ENCODE data around the gene RANBP17.

Gene RANBP17

DNA sequence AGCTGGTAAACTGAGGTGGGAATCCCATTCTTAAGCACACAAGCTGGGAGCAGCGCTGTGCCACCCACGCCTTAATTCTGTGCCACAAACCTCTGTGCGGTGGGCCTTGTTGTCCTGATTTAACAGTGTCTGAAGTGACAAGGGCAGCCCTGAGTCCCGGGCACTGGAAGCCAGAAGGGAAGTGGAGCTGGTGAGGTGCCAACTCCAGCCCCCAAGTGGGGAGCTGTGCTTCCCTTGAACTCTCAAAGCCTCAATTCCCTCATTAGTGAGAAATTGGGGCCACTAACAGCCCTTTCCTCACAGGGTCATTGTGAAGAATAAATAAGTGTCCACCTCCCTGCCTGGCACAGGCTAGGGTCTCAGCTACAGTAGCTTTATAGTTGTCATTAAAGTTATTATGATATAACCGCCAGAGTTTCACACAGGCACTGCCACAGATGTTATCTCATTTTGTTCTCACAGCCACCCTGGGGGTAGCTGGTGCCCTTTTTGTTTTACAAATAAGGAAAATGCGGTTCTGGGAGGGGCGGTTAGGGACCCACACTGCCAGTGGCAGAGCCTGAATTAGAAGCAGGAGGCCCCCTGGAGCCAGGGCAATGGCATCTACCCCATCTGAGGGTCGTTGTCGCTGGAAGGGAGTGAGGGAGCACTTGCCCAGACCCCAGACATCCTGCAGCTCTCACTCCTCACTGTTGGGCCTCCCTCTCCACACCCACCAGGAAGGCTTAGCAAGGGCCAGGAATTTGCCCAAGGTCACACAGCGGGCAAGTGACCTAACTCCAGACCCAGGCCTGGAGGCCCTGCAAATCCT is 445.2 kb downstream of the RANBP17 start:
- no peak for DNase-seq

DNA sequence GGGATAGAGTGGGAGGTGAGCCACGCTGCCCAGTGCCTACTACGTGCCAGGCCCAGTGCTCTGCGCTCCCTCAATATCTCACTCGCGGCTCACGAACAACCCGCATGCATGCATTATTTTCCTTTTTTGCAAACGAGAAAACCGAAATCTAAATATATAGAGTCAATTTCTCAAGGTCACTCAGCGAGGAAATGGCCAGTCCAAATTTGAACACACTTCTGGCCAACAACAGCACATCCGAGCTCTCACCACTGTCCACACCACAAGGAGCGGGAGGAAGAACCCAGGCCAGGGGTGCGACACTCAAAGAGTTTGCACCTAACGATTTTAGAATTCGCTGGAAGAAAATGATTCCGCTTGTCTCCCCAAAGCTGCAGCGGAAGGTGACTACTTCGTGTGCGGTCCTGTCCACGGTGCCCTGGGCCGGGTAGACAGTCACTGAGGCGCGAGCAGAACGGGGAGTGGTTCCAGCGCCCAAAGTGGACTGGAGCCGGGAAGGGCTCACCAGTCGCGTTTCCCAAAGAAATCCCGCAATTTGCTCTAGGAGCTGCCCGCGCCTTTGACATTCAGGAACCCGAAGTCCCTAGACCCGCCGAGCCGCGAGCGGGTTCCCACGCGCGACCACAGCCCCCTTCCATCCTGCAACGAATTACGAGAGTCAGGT is 446.1 kb downstream of the RANBP17 start:
- no peak for DNase-seq

DNA sequence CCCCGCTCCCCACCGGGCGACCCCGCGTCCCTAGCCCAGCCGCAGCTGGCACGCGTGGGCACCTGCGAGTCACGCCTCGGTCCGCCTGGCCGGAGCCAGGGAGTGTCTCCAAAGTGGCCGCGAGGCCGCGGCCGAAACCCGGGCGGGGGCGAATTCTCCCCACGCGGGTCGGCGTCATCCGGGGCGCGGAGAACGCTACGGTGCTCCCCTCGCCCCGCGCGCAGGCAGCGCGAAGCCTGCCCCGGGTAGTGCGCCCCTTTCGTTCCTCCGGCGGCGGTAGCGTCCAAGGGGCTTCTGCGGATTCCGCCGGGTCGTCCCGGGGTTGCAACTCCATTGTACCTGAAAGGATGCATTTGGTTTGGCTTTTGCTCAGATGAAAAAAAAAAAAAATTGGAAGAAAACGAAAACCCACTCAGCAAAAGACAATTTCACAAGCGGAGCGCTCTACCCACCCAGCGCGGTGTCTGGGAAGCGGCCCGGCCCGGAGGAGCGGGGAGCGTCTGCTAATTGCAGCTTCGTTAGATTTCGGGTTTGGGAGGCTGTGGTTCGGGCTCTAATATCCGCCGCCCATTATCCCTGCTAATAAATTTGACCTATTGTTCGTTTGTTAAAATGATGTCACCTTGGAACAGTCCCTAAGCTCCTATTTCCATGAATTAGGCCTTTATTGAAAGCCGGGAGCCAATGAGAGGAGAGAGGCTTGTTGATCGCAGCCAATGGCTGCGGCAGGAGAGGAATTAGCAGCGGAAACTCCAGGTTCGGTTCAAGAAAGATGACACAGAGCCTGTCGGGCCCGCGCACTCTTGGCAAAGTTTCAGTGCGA is 446.8 kb downstream of the RANBP17 start, which contains the start of gene TLX3:
Gene TLX3, plus strand, starts transcription at position 796 of the 823 bp plus-strand sequence. CDS start 118 bp downstream, outside the sequence.
- no peak for DNase-seq

DNA sequence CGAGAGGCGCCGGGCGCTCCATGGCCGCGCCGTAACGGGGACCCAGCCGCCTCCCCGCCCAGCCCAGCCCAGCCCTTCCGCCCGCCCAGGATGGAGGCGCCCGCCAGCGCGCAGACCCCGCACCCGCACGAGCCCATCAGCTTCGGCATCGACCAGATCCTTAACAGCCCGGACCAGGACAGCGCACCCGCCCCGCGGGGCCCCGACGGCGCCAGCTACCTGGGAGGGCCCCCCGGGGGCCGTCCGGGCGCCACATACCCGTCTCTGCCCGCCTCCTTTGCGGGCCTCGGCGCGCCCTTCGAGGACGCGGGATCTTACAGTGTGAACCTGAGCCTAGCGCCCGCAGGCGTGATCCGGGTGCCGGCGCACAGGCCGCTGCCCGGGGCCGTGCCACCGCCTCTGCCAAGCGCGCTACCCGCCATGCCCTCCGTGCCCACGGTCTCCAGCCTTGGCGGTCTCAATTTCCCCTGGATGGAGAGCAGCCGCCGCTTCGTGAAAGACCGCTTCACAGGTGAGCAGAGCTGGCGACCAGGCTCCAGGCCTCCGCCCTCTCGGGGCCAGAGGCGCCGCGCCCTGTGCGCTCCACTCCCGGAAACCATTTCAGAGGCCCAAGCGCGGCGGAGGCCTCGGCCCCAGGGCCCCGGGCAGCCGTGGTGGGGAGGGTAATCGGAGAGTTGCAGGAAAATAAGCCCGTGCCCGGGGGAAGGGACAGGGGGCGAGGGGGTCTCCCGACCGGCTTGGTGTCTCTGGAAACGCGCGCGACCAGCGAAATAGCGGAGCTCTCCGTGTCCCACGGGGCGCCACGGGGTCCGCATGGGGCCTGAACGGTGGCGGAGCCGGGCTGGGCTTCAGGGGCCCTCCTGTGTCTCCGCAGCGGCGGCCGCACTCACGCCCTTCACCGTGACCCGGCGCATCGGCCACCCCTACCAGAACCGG is 447.7 kb downstream of the RANBP17 start:
- DNase-seq = no peak

DNA sequence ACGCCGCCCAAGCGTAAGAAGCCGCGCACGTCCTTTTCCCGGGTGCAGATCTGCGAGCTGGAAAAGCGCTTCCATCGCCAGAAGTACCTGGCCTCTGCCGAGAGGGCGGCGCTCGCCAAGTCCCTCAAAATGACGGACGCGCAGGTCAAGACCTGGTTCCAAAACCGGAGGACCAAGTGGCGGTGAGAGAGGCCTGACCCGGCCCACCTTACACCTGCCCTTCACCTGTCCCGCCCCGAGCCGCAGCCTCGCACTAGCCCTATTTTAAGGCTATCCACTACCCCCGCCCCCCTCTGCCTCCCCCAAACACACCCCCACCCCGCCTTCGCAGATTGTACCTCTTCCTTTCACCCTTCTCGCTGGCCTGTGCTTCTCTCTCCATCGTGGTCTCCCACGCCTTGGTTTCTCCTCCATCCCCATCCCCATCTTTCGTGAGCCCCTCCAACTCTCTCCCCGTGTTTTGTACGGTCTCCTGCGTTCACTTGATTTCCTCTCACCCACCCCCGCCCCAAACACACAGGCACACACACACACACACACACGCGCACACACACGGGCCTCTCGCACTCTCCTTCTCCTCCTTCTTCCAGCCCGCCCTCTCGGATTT is 448.5 kb downstream of the RANBP17 start:
- no peak for DNase-seq

DNA sequence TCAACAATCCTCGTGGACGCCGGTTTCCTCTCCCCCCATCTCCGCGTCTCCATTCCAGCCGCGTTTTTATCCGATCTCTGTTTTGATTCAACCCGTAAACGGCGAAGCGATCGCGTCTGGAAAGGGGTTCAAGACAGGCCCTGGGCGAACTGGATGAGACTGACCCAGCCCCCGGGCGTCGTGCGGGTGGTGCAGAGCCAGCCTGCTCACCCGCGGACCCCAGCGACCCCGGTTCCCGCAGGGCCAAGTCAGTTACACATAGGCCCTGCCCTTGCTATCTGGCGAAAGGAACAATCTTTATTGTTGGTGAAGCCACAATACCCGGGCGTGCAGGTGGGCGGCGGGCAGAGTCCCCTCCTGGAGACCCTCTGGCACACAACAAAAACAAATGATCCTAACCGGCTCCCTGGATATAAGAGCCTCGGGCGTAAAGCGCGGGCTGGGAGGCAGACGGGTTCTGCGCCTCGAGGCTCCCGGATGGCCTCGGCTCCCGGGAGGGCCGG is 449.1 kb downstream of the RANBP17 start:
- DNase-seq = no peak

DNA sequence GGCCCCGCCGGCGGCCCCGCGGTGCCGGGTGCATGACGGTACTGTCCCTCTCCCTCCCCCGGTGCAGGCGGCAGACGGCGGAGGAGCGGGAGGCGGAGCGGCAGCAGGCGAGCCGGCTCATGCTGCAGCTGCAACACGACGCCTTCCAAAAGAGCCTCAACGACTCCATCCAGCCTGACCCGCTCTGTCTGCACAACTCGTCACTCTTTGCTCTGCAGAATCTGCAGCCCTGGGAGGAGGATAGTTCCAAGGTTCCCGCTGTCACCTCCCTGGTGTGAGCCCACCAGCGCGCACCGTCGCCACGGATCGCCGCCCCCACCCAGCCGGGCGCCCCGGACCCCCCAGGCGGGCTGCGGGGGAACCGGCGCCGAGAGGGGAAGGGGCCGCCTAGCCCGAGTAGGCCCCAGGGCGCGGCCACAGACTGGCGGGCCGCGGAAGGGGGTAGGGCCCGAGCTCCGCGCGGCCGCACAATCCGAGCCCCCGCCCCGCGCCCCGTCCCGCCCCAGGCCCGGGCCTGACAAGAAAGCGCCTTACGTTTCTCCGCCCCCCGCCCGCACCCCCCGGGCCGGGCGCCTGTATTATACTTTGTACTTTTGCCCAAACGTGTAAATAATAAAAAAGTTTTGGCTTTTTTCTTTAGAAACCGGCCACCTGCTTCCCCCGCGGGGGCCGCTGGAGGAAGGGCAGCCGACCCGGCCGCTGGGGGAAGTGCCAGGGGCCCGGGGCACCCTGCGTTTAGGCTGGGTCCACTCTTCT is 449.7 kb downstream of the RANBP17 start:
- no peak for DNase-seq

DNA sequence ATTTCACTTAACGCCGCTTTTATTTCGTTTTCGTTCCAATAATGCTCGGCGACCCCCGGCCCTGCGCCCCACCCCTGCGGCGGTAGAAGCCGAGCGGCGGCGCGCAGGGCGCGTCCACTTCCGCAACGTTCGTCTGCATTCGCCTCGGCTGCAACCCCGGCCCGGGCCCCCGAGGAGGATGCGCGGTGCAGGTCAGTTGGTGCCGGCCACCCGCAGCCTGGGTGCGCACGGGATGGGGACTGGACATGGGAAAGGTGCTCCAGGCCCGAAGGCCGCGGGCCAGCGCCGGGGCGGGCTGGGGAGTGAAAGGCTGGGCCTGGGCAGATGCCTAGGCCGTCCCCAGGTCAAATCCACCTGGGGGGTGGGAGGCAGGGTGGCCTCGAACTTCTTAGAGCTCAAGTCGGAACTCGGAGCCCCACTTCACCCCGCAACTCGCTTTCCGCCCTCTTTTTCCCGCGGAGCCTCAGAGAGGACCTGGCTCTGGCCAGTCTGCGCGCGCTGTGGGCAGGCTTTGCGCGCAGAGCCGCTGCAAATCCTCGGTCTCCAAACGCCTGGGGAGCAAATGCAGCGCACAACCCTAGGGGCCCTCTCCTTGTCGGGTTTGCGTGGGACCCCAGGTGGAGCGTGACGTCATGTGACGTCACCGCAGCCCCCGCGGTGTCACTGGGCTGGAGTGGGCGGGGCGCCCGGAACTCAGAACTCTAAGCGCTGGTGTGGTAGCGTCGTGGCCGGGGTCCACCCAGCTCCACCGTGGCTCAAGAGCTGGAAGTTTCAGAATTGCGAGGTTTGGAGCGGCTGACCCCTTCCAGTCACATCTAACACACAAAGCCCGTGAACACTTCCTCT is 450.5 kb downstream of the RANBP17 start:
- no peak for DNase-seq

DNA sequence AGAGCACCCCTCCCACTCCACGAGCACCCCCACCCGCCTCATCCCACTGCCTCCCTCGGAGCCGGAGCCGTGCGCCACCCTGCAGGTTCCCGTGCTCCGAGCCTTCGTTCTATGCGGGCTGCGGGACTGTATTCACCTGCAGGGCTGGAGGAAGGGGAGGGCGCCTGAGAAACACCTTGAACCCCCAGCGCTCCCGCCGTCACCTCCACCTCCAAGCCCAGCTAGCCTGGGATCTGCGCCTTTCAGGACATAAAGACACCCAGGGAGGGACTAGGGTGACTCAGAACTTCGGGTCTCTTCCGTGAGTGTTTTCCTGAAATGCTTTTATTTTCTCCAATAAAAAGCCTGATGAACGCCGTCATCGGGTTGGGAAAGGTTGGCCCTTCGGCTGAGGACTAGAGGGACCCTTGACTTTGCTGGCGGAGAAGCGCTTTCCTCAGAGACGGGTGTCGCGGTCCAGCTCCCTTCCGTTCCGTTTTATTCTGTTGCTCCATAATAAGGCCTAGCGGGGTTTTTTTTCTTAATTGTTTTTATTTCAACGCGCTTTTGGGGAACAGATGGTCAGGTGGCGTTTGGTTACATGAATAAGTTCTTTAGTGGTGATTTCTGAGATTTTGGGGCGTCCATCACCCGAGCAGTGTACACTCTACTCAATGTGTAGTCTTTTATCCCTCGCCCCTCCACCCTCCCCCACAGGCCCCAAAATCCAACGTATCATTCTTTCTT is 451.8 kb downstream of the RANBP17 start:
- no peak for DNase-seq

DNA sequence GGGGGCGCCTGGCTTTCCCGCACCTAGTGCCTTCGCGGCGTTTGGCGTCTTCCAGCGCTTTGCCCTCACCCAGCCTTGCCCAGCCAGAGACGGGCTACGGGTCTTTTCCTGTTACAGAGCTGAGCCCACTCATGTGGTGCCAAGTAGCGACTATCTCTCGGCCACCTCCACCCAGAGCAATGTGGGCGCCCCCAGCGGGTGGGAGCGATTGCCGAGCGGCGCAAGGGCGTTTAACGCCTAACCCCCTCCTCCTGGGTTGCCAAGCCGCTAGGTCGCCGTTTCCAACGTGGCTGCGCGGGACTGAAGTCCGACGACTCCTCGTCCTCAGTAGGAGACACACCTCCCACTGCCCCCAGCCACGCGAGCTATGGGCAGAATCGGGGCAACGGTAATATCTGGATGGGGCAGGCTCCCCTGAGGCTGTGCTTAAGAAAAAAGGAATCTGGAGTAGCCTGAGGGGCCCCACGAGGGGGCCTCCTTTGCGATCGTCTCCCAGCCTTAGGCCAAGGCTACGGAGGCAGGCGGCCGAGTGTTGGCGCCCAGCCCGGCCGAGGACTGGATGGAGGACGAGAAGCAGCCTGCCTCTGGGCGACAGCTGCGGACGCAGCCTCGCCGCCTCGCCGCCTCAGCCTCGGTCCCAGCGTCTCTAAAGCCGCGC is 453.0 kb downstream of the RANBP17 start:
- no peak for DNase-seq

DNA sequence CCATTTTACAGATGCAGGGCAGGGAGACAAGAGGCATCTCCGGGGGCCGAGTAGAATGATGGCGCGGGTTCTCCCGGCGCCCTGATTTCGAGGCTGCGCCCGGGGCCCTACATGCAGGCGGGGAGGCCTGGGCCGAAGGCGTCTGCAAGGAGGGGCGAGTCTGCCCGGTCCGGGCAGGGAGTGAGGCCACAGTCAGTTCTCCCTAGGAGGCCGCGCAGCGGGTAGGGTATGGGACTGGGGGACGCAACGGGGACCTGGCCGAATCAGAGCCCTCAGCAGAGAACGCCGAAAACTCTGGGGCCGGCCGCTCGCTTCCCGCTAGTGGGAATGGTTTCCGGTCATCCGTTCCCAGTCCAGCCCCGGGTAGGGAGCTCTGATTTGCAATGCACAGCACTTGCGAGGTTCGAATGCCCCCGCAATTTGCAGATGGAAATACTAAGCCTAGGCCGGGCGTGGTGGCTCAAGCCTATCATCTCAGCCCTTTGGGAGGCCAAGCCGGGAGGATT is 453.6 kb downstream of the RANBP17 start:
- DNase-seq = no peak

DNA sequence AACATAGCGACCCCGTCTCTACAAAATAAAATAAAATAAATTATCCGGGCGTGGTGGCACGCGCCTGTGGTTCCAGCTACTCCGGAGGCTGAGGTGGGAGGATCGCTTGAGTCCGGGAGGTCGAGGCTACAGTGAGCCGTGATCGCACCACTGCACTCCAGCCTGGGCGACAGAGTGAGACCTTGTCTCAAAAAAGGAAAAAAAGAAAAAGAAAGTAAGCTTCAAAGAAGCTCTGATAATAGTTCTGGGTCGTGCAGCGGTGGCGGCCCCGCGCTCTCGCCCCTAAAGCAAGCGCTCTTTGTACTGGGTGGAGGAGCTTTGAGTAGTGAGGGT is 454.1 kb downstream of the RANBP17 start:
- no peak for DNase-seq

DNA sequence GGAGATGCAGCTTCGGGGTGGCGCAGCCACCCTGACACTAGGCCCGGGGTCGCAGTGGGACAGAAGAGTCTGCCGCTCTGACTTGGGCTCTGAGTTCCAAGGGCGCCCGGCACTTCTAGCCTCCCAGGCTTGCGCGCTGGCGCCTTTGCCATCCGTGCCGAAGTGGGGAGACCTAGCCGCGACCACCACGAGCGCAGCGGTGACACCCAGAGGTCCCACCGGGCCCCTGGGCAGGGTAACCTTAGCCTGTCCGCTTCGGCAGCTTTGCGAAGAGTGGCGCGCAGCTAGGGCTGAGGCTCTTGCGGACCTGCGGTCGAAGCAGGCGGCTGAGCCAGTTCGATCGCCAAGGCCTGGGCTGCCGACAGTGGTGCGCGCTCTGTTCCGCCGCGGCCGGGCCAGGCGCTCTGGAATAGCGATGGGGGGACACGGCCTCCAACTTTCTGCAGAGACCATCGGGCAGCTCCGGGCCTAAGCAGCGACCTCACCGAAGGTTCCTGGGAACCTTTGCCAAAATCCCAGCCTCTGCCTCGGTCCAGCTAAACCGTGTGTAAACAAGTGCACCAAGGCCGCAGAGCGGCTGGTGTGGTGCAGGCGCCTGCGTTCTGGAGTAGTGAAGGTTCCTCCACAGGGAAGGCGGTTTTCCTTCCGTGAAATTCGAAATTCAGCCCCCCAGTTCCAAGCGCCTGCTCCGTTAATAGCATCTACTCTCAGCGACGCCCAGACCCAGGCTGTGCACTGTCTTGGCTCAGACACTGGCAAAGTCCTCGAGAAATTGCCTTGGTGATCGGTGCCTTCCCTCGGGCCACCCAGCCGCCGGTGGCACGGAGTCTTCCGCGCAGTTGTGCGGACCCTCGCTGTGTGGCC is 454.7 kb downstream of the RANBP17 start:
- no peak for DNase-seq

DNA sequence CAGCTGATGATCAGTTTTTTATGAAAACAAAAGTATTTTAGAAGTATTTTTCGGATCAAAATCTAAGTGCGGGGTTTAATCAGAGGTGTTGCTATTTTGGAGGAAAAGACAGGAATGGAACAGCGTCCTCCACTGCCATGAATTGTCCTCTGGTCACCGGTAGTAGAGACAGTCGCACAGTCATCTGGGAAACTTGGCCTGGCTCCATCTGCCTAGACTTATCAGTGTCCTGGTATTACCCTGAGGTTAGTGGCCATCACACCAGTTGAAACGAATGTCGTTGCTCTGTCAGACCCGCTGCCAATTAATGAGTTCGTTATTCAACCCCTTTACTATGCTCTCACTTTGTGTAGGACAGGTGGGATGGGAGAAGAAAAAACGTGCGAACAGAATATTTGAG is 455.4 kb downstream of the RANBP17 start:
- DNase-seq = no peak

DNA sequence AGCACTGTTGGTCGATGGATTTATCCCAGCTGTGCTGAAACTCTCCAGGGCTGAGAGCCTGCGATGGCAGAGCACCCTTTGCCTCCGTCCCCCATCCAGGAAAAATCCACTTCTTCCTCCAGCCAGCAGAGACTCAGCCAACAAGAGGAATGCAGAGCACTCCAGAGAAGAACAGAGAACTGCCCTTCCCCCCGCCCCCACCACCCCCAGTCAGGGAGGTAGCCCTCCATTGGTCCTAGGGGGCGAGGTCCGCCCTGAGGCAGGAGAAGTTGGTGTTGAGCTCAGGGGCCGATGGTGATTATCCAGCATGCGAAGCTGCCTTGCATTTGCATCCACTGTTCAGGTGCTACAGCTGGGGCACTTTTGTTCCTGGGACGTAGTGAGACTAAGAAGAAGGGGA is 456.2 kb downstream of the RANBP17 start:
- DNase-seq = no peak

DNA sequence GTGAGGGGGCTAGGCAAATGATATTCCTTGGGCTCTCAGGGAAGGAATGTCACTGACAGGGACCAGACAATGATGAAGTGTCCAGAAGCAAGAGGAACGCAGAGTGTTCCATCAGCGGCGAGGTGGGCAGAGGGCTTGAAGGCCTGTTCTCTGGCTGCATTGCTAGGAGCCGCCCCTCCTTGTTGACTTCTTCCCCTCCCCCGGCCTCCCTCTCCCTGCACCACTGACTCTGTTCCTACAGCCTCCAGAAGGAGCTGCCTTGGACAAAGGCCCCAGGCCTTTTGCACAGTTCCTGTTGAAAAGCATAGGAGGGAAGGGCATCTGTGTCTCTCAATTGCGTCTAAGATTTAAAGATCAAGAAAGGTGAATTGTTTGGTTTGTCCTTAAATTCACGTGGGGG is 459.6 kb downstream of the RANBP17 start:
- no peak for DNase-seq

DNA sequence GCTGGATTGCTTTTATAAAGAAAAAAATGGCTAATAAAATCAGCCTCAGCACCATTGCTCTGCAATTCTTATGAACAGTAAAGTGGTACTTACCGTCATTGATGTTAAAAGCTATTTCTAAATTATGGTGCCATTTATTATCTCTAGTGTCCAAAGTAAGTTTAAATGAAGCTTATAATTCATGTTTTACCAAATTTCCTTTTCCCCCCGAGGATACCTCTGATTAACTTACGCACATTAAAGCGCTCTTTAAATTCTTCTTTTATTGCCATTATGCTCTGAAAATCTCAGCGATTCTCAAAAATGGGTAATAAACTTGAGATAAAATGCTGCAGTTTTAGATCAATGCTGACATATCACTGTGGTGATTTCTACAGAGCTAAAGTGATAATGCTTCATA is 460.7 kb downstream of the RANBP17 start:
- no peak for DNase-seq

DNA sequence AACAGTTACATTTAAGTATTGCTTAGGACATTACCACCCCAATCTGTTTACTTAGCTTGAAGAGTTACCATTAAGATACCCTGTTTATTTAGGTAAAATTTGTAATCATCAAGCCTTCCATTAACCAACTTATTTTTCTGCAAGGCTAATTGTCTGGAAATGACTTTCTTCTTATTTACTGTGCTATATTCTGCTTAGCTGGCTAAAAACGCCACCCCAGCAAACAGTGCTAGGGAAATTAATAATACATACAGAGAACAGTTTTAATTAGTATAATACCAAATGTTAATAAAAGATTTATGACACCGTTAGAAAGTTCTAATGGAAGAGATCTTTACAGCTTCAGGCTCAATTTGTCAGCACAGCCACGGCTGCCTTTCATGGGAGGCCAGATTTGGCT is 461.2 kb downstream of the RANBP17 start:
- DNase-seq = no peak
